Epithelial cell of proximal tubule (primary cell): ENCODE measurements around the gene CDHR5. TPM values are rescaled to one million over a fixed set of nuclear protein-coding genes. Genes with fewer than 3 reads are reported as not detected.

Experiments used
- DNase-seq: peaks from one replicate; pipeline ENCODE4 v3.0.0-alpha.2; 2011; ENCODE audit warnings: low read depth
- H3K4me3 ChIP-seq: 2 replicates; pipeline ENCODE4 v1.5.1; 2011; ENCODE audit warnings: low read depth, mild to moderate bottlenecking, low read length
- total RNA-seq: library from RNA; depleted of rRNA; stranded (reverse); fragments of >200 nt; gene quantifications from 2 replicates; pipeline ENCODE4 v1.2.3, GENCODE V29; 2015
- TF ChIP-seq, protein P1 (sequence below): conservative IDR thresholded peaks from 2 replicates; pipeline ENCODE4 v1.5.1; 2012; ENCODE audit warnings: low read depth, mild to moderate bottlenecking, low read length

CDHR5 gene
- total RNA-seq: not detected in 2 replicates

DNA sequence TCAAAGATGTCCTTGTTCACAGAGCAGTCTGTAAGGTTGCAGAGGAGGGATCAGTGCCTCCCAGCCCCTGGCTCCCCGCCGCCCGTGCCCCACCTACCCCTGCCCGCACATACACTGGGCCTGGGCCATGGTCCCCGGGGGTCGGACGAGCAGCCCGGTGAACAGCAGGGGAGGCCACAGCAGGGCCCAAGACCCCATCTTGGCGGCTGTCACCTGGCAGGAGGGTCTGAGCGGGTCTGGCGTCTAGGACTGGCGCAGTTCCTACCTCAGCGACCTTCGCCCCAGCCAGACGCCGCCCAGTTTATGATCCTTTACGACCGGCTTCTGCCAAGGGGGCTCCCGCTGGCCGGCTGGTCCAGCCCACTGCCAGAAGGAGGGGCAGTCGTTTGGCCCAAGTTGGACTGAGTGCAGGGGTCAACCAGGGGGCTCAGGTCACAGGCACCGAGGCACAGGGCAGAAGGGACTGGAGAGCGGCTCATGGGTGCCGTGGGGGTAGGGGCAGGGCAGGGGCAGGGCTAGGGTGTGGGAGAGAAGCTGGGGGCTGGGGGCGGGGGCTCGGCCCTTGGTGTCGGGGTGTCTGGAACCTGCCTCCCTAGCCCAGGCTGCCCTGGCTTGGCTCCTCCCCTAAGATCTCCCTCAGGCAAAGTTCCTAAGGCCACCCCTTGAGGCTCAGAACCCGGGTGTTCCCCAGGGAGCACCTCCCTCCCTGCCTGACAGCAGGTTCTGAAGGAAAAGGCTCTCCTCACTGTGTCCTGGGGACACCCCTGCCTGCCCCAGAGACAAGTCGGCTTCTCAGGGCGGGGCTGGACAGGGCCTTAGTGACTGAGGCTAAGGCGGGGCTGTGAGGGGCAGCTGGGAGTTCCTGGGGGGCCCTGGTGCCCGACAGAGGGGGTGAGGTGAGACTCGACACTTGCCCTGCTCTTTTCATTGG lies at the start of gene CDHR5:
TSS of gene CDHR5 (minus strand) at position 251 of the 931 bp plus-strand sequence. CDS start at position 198, 53 bp downstream.
- no peak within 1 kb of the TSS for H3K4me3 ChIP-seq
- no peak for DNase-seq
- TF ChIP-seq, protein P1, sequence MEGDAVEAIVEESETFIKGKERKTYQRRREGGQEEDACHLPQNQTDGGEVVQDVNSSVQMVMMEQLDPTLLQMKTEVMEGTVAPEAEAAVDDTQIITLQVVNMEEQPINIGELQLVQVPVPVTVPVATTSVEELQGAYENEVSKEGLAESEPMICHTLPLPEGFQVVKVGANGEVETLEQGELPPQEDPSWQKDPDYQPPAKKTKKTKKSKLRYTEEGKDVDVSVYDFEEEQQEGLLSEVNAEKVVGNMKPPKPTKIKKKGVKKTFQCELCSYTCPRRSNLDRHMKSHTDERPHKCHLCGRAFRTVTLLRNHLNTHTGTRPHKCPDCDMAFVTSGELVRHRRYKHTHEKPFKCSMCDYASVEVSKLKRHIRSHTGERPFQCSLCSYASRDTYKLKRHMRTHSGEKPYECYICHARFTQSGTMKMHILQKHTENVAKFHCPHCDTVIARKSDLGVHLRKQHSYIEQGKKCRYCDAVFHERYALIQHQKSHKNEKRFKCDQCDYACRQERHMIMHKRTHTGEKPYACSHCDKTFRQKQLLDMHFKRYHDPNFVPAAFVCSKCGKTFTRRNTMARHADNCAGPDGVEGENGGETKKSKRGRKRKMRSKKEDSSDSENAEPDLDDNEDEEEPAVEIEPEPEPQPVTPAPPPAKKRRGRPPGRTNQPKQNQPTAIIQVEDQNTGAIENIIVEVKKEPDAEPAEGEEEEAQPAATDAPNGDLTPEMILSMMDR: no peak

GRCh38 chr11:674406-674805 lies 49.7 kb upstream of the CDHR5 start:
- TF ChIP-seq, protein P1: no peak
- no peak overlapping the region for H3K4me3 ChIP-seq
- no peak for DNase-seq

GRCh38 chr11:673866-674265 lies 49.1 kb upstream of the CDHR5 start:
- TF ChIP-seq, protein P1: no peak
- H3K4me3 ChIP-seq: no peak overlapping the region
- no peak for DNase-seq

GRCh38 chr11:665704-666281 lies 41.0 kb upstream of the CDHR5 start:
- TF ChIP-seq, protein P1: no peak
- no peak for DNase-seq

DNA sequence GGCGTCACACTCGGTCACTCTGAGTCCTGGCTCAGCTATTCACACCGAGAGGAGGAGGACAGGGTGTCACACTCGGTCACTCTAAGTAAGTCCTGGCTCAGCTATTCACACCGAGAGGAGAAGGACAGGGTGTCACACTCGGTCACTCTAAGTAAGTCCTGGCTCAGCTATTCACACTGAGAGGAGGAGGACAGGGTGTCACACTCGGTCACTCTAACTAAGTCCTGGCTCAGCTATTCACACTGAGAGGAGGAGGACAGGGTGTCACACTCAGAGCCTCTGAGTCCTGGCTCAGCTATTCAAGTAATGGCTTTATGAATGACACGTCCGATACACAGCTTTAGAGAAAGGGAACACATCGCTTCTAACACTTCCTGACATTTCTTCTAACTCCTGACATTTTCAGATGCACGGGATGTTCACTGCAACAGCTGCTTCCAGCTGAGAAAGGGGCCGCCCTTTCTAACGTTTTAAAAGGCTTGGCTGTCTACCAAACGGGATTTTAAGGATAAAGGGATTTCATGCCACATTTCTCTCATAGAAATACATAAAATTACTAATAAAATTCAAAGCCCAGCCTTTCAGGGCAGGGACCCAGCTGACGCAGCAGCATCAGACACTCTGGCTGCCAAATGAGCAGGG lies 40.4 kb upstream of the CDHR5 start:
- TF ChIP-seq, protein P1: no peak
- DNase-seq: no peak
- H3K4me3 ChIP-seq: no peak overlapping the region

More at GRCh38 chr11:665704-666281, 41.0 kb upstream of the CDHR5 start:
- H3K4me3 ChIP-seq: no peak overlapping the region

GRCh38 chr11:662689-663274 lies 38.0 kb upstream of the CDHR5 start:
- no peak for DNase-seq
- TF ChIP-seq, protein P1: peak; percentile 76
- no peak overlapping the region for H3K4me3 ChIP-seq
